Right kidney (tissue), 9 donors: ENCODE measurements around the gene PGRMC1.
"Not testable (repeated sequence)": the region's sequence is repeated elsewhere in the genome, so short reads cannot be mapped to it uniquely, and the experiment has no call there.

Experiments
- DNase-seq: peaks from one replicate; pipeline ENCODE4 v3.0.0-alpha.2; 2016
- long read RNA-seq, 8 donors: transcript quantifications; one replicate each; lab custom pipeline, GENCODE V29; 2026

The PGRMC1 gene
- long read RNA-seq, donor 1, transcript PGRMC1-201 (3 exons, 1,911 nt), result major isoform, 100 of 124 reads
- long read RNA-seq, donor 1, partial matches to known transcripts, result 8 of 124 reads
- long read RNA-seq, donor 1, other reads (novel, unspliced or antisense), result 15 of 124 reads
- long read RNA-seq, donor 2, transcript PGRMC1-201 (3 exons, 1,911 nt), result major isoform, 53 of 67 reads
- long read RNA-seq, donor 2, partial matches to known transcripts, result 13 of 67 reads
- long read RNA-seq, donor 2, other reads (novel, unspliced or antisense), result 0 of 67 reads
- long read RNA-seq, donor 3, transcript PGRMC1-201 (3 exons, 1,911 nt), result major isoform, 31 of 36 reads
- long read RNA-seq, donor 3, partial matches to known transcripts, result 0 of 36 reads
- long read RNA-seq, donor 3, other reads (novel, unspliced or antisense), result 5 of 36 reads
- long read RNA-seq, donor 4, transcript PGRMC1-201 (3 exons, 1,911 nt), result major isoform, 64 of 172 reads
- long read RNA-seq, donor 4, partial matches to known transcripts, result 99 of 172 reads
- long read RNA-seq, donor 4, other reads (novel, unspliced or antisense), result 9 of 172 reads
- long read RNA-seq, donor 5, transcript PGRMC1-201 (3 exons, 1,911 nt), result major isoform, 68 of 73 reads
- long read RNA-seq, donor 5, partial matches to known transcripts, result 5 of 73 reads
- long read RNA-seq, donor 5, other reads (novel, unspliced or antisense), result 0 of 73 reads
- long read RNA-seq, donor 6, transcript PGRMC1-201 (3 exons, 1,911 nt), result major isoform, 64 of 287 reads
- long read RNA-seq, donor 6, partial matches to known transcripts, result 214 of 287 reads
- long read RNA-seq, donor 6, other reads (novel, unspliced or antisense), result 9 of 287 reads
- long read RNA-seq, donor 7, transcript PGRMC1-201 (3 exons, 1,911 nt), result major isoform, 92 of 389 reads
- long read RNA-seq, donor 7, partial matches to known transcripts, result 288 of 389 reads
- long read RNA-seq, donor 7, other reads (novel, unspliced or antisense), result 9 of 389 reads
- long read RNA-seq, donor 8, transcript PGRMC1-201 (3 exons, 1,911 nt), result major isoform, 85 of 100 reads
- long read RNA-seq, donor 8, partial matches to known transcripts, result 9 of 100 reads
- long read RNA-seq, donor 8, other reads (novel, unspliced or antisense), result 6 of 100 reads

GRCh38 chrX:119235872-119236622 lies at the start of gene PGRMC1:
TSS of gene PGRMC1 (plus strand) at chrX:119236285. CDS start at chrX:119236364, 79 bp downstream.
- DNase-seq, result peak; percentile 84

- DNase-seq, result no peak
These were observed 49.3 kb upstream of the PGRMC1 start for GRCh38 chrX:119186763-119187162.

DNA sequence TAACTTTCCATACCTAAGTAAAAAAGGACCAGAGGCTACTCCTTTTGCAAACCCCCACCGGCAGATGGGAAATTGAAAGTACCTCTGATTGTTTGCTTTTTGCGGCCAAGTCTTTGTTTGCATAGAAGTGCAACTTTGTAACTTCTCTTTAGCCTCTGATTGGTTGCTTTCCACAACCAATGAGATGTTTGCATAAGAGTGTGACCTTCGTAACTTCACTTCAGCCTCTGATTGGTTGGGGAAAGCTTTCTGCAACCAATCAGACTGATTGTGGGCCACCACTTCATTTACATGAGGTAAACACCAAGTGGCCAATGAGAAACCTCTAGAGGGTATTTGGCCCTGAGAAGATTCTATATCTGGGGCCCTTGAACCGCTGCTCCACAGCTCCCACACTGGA lies 48.8 kb upstream of the PGRMC1 start:
- DNase-seq, result no peak

DNA sequence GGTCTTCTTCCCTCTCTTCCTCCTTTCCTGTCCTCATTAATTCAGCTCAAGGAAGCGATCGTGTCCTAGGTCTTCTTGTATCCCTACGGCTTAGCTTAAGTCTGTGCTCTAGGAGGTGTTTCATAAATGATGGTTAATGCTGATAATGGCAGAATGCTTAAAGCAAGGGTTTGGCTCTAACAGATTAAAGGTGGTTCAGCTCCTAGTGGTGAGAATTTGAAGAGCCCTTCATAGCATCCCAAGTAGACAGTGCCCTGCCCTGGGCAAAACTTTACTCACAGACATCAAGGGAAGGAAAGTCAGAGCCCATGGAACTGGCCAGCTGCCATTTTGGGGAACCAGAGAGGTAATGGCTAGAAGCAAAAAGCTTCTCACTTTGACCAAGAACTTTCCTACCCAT lies 47.0 kb upstream of the PGRMC1 start:
- DNase-seq, result no peak

- DNase-seq, result no peak
These were observed 46.5 kb upstream of the PGRMC1 start for GRCh38 chrX:119189595-119189994.

GRCh38 chrX:119190091-119190681 lies 45.9 kb upstream of the PGRMC1 start:
- DNase-seq, result no peak

DNA sequence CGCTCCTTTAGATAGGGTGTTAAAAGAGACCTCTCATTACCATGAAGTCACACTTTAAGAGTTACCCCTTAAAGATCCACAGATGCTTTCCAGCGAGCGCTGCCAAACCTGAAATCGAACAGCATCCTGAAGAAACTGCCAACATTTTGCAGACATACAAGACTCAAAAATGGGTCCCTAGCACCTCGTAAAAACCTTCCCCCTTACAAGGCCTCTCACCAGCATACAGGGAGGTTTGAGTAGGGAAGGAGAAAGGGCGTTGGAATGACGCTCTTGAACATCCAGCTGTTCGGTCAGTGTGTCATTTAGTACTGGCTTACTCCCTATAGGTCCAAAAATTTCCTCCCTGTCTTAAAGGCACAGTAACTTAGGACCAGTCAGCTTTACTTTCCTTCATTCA lies 45.3 kb upstream of the PGRMC1 start:
- DNase-seq, result no peak

GRCh38 chrX:119194621-119195020 lies 41.5 kb upstream of the PGRMC1 start:
- no peak for DNase-seq

DNA sequence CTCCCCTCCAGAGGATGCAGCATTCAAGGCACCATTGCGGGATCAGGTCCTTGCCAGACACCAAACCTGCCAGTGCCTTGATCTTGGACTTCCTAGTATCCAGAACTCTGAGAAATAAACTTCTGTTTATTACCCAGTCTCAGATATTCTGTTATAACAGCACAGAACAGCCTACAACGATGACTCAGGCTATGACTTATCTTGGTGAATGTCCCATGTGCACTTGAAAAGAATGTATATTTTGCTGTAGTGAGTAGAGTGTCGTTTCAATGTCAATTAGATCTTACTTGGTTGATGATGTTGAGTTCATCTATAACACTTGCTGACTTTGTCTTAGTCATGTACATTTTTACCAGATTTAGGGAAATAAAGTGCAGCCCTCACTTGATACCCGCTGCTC lies 34.5 kb upstream of the PGRMC1 start:
- no peak for DNase-seq

- no peak for DNase-seq
These were observed 29.9 kb upstream of the PGRMC1 start for GRCh38 chrX:119206203-119206602.

DNA sequence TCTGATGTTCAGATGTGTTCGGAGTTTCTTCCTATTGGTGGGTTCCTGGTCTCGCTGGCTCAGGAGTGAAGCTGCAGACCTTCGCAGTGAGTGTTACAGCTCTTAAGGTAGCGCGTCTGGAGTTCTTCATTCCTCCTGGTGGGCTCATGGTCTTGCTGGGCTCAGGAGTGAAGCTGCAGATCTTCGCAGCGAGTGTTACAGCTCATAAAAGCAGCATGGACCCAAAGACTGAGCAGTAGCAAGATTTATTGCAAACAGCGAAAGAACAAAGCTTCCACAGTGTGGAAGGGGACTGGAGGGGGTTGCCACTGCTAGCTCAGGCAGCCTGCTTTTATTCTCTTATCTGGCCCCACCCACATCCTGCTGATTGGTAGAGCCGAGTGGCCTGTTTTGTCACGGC lies 28.6 kb upstream of the PGRMC1 start:
- not testable (repeated sequence) for DNase-seq

GRCh38 chrX:119208401-119209057 lies 27.6 kb upstream of the PGRMC1 start:
- no peak for DNase-seq

DNA sequence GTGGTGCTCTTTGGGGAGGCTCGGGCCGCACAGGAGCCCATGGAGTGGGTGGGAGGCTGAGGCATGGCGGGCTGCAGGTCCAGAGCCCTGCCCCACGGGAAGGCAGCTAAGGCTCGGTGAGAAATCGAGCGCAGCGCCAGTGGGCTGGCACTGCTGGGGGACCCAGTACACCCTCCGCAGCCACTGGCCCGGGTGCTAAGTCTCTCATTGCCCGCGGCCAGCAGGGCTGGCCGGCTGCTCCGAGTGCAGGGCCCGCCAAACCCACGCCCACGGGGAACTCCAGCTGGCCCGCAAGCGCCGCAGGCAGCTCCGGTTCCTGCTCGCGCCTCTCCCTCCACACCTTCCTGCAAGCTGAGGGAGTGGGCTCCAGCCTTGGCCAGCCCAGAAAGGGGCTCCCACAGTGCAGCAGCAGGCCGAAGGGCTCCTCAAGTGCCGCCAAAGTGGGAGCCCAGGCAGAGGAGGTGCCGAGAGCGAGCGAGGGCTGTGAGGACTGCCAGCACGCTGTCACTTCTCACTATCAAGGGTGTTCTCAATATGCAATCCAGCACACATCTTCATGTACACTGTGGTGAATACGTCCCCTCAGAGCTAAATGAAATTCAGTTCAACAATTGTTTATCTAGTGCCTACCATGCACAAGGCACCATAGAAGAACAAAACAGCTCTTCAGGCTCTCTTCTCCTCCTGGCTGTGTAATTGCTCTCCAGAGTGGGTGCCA lies 25.0 kb upstream of the PGRMC1 start:
- not testable (repeated sequence) for DNase-seq

- no peak for DNase-seq
These were observed 24.5 kb upstream of the PGRMC1 start for GRCh38 chrX:119211649-119212014.

- peak; percentile 17 for DNase-seq
These were observed 17.9 kb upstream of the PGRMC1 start for GRCh38 chrX:119218198-119218597.

- DNase-seq, result no peak
These were observed 13.2 kb upstream of the PGRMC1 start for GRCh38 chrX:119222932-119223331.

- no peak for DNase-seq
These were observed 12.3 kb upstream of the PGRMC1 start for GRCh38 chrX:119223783-119224182.

DNA sequence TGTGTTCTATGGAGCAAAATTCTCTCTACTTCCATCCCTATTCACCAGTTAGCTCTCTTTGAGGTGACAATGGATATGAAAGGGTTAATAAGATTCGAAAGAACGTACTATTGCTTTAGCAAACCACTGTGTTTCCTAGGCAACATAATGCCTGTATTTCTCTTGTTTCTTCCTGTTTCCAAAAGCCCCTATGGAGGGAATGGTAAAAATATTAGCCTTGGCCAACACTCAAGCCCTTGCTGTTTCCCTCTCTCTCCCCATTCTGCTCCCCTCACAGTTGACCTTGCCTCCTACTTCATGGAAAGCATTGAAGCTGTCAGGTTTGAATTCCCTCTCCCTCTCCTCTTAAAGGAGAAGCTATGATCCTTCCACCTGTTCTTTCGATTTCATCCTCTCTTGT lies 9.6 kb upstream of the PGRMC1 start:
- peak; percentile 7 for DNase-seq

DNA sequence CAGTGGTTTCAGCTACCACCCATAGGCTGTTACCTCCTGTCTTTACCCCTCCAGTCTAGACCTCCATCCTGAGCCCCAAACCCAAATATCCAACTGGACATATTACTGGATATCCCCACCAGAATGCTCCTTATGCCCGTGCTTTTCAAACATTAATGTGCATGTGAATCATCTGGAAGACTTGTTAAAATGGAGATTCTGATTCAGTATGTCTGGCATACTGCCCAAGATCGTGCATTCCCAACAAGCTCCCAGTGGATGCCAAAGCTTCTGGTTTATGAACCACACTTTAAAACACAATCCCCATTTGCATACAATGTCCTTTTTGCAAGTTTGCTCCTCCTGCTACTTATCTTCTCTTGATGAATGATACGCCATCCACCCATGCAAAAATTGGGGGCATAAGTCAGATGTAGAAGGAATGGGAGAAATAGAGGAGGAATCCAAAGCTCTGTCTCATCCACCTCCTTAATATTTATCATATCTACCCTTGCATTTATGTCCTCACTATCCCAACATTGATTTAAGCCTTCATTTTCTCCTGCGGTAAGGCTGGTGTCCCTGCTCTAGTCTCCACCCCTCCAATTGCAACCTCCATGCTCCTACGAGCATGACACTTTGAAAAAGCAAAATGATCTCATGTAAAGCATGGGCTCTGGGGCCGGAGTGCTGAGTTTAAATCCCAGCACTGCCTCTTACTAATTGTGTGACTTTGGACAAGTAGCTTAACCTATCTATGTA lies 7.4 kb upstream of the PGRMC1 start:
- no peak for DNase-seq

DNA sequence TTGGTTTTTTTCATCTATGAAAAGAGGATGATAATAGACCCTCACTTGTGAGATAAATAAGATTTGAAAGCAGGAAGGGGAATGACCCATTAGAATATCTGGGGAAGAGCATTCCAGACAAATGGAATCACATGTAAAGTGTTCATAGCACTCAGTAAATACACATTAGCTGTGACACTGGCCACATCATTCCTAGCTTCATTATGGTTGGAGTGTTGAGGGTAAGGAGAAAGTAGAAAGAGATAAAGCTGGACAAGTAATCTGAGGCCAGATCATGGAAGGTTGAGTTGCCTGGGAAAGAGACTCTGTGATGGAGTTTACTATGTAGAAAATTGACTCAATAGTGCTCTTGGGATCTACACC lies 6.9 kb upstream of the PGRMC1 start:
- DNase-seq, result no peak
